Activated T-cell treated with anti-CD3 and anti-CD28 coated beads for 4 hours (primary cell): ENCODE data around the gene CYP2C18.
"Not testable (repeated sequence)": the region's sequence is repeated elsewhere in the genome, so short reads cannot be mapped to it uniquely, and the experiment has no call there.

ENCODE experiments used
- DNase-seq: peaks from one replicate; pipeline ENCODE4 v3.0.0-alpha.2; 2020

The CYP2C18 gene

GRCh38 chr10:94683214-94684054 lies at the start of gene CYP2C18:
Gene CYP2C18 (plus strand): TSS chr10:94683729. CDS start chr10:94683820, 91 bp downstream.
- DNase-seq = no peak

GRCh38 chr10:94638097-94638496 lies 45.4 kb upstream of the CYP2C18 start:
- DNase-seq = not testable (repeated sequence)

GRCh38 chr10:94639902-94640301 lies 43.6 kb upstream of the CYP2C18 start:
- no peak for DNase-seq

GRCh38 chr10:94640562-94640961 lies 43.0 kb upstream of the CYP2C18 start:
- DNase-seq = no peak

- no peak for DNase-seq
These were observed 42.0 kb upstream of the CYP2C18 start for GRCh38 chr10:94641480-94641879.

GRCh38 chr10:94644352-94644751 lies 39.2 kb upstream of the CYP2C18 start:
- DNase-seq = no peak

GRCh38 chr10:94645285-94645684 lies 38.2 kb upstream of the CYP2C18 start:
- no peak for DNase-seq

GRCh38 chr10:94655201-94655600 lies 28.3 kb upstream of the CYP2C18 start:
- DNase-seq = not testable (repeated sequence)

- not testable (repeated sequence) for DNase-seq
These were observed 20.5 kb upstream of the CYP2C18 start for GRCh38 chr10:94663061-94663460.

- DNase-seq = no peak
These were observed 17.0 kb upstream of the CYP2C18 start for GRCh38 chr10:94666391-94667102.

- DNase-seq = no peak
These were observed 9.8 kb upstream of the CYP2C18 start for GRCh38 chr10:94673614-94674321.

- no peak for DNase-seq
These were observed 7.0 kb upstream of the CYP2C18 start for GRCh38 chr10:94676496-94676895.

- no peak for DNase-seq
These were observed 5.8 kb upstream of the CYP2C18 start for GRCh38 chr10:94677691-94678090.

- no peak for DNase-seq
These were observed 5.1 kb upstream of the CYP2C18 start for GRCh38 chr10:94678475-94678874.

GRCh38 chr10:94680544-94680943 lies 3.0 kb upstream of the CYP2C18 start:
- no peak for DNase-seq

GRCh38 chr10:94682636-94683035 lies 893 bp upstream of the CYP2C18 start:
- DNase-seq = not testable (repeated sequence)

GRCh38 chr10:94687625-94688248 lies 4.2 kb downstream of the CYP2C18 start:
- no peak for DNase-seq

GRCh38 chr10:94706089-94706488 lies 22.6 kb downstream of the CYP2C18 start:
- DNase-seq = no peak

GRCh38 chr10:94710578-94710977 lies 27.0 kb downstream of the CYP2C18 start:
- DNase-seq = no peak

- DNase-seq = no peak
These were observed 42.3 kb downstream of the CYP2C18 start for GRCh38 chr10:94725871-94726270.

- DNase-seq = no peak
These were observed 51.7 kb downstream of the CYP2C18 start for GRCh38 chr10:94735197-94735596.

GRCh38 chr10:94738588-94738987 lies 55.1 kb downstream of the CYP2C18 start:
- DNase-seq = no peak

- no peak for DNase-seq
These were observed 63.6 kb downstream of the CYP2C18 start for GRCh38 chr10:94747137-94747536.
